NCI-H774 (cell line): ENCODE measurements around the gene CDC5L.

Experiments used
- DNase-seq: peaks from one replicate; lab custom pipeline; 2025; lab: John Stamatoyannopoulos, UW

The CDC5L gene

GRCh38 chr6:44452725-44453124 lies 65.2 kb downstream of the CDC5L start:
- no peak for DNase-seq

- DNase-seq, result no peak
Observed at GRCh38 chr6:44453146-44453545, 65.6 kb downstream of the CDC5L start.

GRCh38 chr6:44454198-44454597 lies 66.7 kb downstream of the CDC5L start:
- no peak for DNase-seq

GRCh38 chr6:44456070-44456965 lies 68.8 kb downstream of the CDC5L start:
- peak; percentile 30 for DNase-seq

- DNase-seq, result no peak
Observed at GRCh38 chr6:44456966-44457292, 69.4 kb downstream of the CDC5L start.

- no peak for DNase-seq
Observed at GRCh38 chr6:44457596-44457995, 70.1 kb downstream of the CDC5L start.

- no peak for DNase-seq
Observed at GRCh38 chr6:44458551-44458950, 71.0 kb downstream of the CDC5L start.

- no peak for DNase-seq
Observed at GRCh38 chr6:44462335-44462734, 74.8 kb downstream of the CDC5L start.

GRCh38 chr6:44462797-44463727 lies 75.6 kb downstream of the CDC5L start:
- DNase-seq, result no peak

- no peak for DNase-seq
Observed at GRCh38 chr6:44463728-44464450, 76.4 kb downstream of the CDC5L start.

GRCh38 chr6:44464527-44465310 lies 77.2 kb downstream of the CDC5L start:
- DNase-seq, result no peak

GRCh38 chr6:44466955-44467354 lies 79.4 kb downstream of the CDC5L start:
- DNase-seq, result no peak

GRCh38 chr6:44468835-44469234 lies 81.3 kb downstream of the CDC5L start:
- DNase-seq, result no peak

GRCh38 chr6:44470115-44470464 lies 82.6 kb downstream of the CDC5L start:
- DNase-seq, result peak; percentile 92

- no peak for DNase-seq
Observed at GRCh38 chr6:44470746-44471145, 83.2 kb downstream of the CDC5L start.

GRCh38 chr6:44471271-44471981 lies 83.9 kb downstream of the CDC5L start:
- DNase-seq, result no peak

GRCh38 chr6:44472250-44472945 lies 84.9 kb downstream of the CDC5L start:
- DNase-seq, result no peak

GRCh38 chr6:44473393-44474189 lies 86.1 kb downstream of the CDC5L start:
- DNase-seq, result no peak

GRCh38 chr6:44474190-44474631 lies 86.7 kb downstream of the CDC5L start:
- no peak for DNase-seq
